NCI-H1417 (cell line): ENCODE results near the gene SAMD14.

Experiments used
- DNase-seq, 3 experiments: peaks; one replicate each; lab custom pipeline; 2025; lab: John Stamatoyannopoulos, UW

The SAMD14 gene

DNA sequence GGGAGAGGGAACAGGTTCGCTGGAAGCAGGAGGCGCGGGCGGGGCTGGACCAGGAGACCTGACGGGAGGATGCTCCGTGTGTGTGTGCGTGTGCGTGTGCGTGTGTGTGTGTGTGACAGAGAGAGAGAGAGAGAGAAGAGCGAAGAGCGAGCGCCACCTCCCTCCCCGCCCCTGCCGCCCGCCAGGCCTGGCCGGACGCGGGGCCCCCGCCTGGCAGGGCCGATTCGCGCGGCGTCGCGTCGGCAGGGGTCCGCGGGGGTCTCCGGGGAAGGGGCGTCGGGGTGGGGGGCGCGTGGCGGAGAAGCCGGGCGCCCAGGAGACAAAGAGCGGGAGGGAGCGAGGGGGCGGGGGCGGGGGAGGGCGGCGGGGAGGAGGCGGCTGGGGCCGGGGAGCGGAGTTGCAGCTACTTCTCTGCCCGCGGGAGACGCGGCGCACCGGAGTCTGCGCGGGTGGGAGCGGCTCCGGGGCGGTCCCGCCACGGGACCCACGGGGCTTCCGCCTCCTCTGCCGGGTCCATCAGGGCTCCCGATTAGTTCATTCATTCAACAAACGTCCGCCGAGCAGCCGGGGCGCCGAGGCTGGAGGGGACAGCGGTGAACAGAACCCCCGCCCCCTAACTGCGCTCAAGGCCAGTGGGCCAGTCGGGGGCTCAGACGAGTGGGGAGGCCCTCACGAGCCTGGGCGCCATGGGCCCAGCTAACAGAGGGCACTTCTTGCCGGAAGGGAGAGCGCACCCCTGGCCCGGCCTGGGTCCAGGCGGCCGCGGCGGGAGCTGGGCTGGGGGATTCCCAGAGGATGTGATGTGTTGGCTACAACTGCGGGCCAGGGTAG, at the start of gene SAMD14:
SAMD14 (minus strand) TSS at position 433 of the 831 bp plus-strand sequence. CDS start 5,201 bp downstream, outside the sequence.
- DNase-seq: peak in 2 of 3 experiments; percentile 68 to 70

DNA sequence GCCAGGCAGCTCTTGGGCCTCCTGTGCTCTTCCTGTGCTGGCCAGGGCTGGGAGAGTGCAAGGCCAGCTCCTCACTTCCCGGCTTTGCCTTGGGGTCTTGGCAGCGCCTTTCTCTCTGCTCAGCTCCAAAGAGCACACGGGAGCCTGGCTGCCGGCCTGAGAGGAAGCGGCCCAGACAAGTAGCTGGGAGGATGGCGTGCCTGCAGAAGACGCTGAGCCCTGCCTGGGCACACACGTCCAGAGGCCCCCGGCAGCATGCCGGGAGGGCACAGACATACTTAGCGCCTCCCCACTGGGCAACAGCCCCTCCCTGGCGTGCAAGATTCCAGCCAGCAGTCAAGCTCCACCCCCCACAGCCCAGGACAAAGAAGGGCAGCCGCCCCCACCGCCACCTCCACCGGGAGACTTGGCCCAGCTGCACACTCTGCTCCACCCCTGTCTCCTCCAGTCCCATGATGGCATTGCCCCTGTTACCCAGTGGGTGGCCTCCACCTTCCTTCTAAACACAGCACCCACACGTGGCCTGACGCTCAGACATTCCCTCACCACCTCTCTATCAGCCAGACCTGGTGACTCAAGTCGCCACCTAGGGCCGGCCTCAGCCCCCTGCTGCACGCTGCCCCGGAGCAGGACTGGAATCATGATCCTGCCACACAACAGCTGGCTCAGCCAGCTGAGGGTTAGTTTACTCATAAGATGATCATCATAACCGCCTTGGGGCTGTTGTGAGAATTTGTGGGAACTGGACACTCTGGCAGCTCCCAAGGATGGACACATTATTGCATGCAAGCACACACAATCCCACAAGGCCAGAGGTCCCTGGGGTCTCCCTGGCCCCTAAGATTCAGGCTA, 48.2 kb upstream of the SAMD14 start:
- peak in 2 of 3 experiments; percentile 64 to 75 for DNase-seq

DNA sequence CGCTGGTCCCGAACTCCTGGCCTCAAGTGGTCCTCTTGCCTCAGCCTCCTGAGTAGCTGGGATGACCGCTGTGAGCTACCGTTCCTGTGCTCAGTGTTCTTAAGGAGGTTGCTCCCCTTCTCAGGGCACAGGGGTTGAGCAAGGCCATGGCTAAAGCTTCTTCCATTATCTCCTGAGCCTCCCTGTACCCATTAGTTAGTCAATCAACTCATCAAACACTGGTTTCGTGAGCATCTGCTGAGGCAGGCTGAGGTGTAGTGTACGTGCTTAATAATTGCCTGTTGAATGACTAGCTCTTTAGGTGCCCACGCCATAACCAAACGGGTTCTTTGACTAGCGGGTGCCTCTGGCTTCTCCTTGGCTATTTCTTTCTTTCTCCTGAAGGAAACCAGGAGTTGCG, 47.5 kb upstream of the SAMD14 start:
- no peak for DNase-seq

DNA sequence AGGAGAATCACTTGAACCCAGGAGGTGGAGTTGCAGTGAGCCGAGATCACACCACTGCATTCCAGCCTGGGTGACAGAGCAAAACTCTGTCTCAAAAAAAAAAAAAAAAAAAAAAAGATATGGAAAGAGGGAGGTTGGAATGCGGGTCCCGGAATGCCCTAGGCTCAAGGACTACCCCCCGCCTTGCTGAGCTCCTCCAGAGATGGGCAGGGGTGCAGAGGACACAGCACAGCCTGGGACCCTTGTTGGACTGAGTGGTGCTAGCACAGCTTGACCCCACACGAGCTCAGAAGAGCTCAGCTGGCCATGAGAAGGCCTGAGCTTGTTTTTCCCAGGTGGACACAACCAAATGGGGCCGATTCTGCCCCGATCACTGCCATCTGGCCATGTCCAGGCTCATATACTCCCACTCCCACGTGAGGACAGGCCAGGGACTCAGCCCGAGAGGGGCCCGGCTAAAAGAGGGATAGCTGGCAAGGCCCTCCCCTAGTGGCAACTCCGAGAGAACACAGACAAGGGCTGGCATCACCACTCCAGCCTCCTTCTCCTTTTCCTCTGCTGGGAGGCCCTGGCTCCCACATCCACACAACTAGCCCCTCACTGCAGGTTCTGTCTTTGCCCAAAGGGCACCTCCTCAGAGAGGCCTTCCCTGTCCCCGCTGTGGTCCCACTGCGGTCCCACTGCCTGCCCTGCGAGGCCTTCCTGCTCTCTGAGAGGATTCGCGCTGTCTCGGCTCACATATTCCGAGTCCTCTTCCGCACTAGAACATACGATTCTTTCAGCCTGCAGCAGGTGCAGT, 46.8 kb upstream of the SAMD14 start:
- no peak for DNase-seq

DNA sequence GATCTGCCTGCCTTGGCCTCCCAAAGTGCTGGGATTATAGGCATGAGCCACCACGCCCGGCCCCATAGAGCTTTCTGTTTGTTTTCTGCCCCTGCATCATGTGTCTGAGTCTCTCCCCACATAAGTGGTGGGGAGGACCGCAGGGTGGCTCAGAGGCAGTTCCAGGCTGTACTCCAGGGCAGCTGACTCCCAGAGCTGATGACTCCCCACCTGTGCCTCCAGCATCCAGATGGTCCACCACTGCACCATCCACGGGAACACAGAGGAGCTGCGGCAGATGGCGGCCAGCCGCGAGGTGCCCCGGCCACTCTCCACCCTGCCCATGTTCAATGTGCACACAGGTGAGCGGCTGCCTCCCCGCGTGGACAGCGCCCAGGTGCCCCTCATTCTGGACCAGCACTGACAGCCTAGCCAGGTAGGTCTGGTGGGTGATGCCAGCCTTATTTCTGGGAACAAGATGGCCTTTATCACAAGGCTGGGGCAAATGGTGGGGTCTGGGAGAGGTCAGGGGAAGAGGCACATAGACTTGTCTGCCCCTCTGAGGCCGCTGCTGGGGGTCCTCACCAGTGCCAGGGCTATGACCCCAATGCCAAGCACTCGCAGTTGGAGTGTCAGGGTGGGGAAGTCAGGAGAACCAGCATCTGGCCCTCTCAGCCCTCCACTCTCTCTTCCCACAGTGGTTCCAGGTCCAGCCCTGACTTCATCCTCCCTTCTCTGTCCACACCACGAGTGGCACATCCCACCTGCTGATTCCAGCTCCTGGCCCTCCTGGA, 45.3 kb upstream of the SAMD14 start:
- no peak for DNase-seq

DNA sequence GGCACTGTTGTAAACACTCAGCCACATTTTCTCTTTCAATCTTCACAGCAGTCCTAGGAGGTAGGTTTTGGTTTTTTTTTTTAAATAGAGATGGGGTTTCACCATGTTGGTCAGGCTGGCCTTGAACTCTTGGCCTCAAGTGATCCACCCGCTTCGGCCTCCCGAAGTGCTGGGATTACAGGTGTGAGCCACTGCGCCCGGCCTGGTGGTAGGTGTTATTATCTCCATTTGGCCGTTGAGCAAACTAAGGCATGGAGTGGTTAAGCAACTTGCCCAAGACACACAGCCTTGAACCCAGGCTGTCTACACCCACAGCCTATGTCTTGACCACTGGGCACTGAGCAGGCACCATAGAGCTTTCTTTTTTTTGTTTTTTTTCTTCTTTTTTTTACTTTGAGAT, 44.5 kb upstream of the SAMD14 start:
- DNase-seq: no peak

DNA sequence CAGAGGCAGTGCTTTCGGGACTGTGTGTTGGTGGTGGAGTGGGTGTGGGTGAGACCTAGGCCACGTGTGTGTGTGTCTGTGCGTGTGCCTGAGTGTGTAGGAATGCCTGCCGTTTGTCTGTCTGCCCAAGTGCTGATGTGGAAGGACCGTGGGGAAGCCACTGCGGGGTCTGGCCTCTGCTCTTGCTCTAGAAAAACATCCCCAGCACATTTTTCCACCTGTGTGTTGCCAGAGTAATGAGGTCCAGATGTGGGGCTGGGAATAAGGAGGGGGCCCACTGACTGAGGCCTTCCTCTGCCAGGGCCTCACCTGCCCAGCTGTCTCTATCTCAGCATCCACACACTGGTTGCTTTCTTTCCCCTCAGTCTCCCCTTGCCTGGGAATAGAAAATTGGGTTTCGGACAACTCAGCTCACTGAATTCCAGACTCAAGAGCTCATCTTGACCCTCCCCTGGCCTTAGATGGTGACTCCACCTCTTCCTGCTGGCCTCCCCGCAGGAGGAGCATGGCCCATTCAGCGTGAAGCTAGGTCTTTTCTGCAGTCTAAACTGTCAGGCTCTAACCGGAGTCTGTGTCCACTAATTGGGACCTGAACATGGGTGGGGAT, 43.5 kb upstream of the SAMD14 start:
- DNase-seq: no peak

DNA sequence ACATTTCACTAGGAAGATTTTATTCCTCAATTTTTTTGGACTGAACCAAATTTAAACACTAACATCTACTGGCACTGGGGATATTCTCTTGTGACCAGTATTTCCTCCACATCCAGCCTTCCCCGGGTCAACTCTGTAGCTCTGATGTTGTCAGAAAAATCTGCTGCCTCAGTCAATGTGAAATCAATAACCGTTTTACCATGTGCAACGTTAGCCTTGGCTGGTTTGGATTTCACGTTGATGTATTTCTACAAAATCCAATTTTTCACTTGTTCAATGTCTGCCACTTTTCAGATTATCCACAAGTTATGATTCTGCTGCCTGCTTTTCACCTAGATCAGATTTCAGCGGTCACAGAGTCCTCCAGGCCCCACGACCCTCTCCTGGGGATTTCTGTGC, 43.0 kb upstream of the SAMD14 start:
- DNase-seq: no peak

DNA sequence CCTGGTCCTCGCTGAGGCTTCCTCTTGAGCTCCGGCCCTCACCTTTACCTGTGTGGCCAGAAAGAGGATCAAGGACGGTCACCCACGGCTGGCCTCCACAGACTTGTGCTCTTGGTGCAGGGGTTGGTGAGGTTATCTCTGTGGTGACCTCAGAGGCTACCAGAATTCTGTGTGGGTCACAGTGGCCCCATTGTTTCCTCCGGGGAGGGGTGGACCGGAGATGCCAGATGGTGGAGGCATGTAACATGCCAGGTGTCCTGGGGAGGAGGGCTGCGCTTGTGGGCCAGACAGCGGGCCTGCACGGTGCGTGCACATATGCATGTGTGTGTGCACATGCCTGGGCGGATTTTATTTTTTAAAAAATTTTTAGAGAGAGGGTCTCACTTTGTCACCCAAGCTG, 42.2 kb upstream of the SAMD14 start:
- no peak for DNase-seq

DNA sequence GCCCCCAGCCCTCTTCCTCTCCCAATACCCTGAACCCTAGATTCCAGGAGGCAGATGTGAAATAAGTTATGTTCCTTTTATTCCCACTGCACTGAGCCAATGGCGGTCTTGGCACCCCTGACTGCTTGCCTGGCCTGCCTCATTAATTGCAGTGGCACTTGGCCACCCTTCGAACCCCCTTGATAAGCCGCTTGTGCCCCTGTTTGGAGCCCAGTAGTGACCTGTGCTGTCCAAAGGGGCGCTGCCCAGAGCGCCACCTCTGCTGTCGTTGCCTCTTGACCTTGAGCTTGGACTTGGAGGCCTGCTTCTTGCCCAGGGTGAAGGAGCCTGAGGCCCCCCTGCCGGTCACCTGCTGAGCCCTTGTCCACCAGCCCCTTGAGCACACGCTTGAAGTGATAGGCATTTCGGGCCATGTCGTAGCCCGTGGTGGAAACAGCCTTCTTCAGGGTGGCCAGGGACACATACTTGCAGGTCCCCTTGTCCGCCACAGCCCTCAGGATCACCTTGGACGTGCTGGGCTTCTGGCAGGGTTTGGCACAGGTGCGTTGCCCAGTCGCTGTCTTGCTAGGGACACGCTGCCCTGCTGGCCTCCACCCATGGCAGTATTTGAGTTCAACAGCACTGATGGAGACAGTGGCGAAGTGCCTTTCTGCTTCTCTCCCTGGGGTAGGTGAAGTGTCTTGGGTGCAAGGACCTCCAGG, 41.6 kb upstream of the SAMD14 start:
- no peak for DNase-seq

DNA sequence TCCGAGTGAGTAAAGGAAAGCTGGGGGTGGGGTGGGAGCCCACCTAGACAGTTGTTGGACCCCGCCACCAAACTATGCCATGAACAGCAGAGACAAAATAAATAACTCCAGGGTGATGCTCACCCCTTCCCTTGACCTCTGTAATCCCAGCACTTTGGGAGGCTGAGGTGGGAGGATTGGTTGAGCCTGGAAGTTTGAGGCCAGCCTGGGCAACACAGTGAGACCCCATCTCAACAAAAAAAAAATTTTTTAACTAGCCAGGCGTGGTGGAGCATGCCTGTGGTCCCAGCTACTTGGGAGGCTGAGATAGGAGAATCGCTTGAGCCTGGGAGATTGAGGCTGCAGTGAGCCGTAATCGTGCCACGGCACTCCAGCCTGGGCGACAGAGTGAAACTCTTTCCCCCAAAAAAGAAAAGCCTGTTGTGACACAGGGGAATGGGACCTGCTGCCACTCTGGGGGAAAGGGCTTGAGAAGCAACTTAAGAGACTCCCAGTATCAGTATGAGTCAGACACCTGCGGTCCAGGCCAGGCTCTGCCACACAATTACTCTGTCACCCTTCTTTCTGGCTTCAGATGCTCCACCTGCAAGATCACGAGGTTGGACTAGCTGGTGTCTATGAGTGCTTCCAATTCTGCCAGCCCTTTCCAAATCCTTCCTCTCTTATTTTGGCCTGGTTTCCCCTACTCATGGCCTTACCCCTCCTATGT, 40.9 kb upstream of the SAMD14 start:
- DNase-seq: no peak

DNA sequence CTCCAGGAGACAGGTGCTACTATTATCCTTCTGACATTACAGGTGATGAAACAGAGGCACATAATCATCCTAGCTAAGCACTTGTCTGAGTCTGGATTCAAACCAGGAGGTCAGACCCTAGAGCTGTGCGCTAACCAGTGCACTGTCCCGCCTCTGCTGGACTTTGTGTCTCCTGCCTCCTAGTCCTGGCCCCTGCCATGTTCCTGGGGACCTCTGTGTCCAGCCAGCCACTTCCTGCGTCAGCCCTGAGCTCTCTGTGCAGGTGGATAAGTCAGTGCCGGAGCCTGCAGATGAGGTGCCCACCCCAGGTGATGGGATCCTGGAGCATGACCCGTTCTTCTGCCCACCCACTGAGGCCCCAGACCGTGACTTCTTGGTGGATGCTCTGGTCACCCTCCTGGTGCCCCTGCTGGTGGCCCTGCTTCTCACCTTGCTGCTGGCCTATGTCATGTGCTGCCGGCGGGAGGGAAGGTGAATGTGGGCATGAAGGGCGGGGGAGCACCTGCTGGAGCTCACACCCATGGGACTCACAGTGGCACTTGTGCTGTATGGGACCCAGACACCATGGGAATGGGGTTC, 40.0 kb upstream of the SAMD14 start:
- no peak for DNase-seq

DNA sequence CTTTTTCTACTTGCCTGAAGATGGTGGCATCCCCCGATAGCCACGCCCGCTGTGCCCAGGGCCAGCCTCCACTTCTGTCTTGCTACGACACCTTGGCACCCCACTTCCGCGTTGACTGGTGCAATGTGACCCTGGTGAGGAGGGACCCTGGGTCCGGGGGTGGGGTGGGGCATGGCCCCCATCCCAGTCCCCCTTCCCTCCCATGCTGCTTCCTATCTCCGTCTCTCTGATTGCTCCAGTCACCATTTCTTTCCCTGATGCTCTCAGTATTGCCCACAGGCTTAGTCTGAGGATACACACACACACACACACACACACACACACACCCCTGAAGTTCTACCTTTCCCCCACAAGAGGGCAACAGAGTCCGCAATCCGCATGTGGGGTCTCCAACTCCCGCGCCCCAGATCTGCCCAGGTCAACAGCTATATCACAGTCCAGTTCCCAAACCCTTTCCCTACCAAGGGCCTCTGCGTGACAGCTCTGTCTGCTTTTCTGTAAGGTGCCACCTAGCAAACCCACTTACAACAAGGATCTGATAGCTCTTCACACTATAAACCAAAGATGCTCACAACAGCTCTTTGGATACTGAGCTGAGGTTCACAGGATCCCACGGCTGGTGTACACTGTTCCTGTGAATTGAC, 39.3 kb upstream of the SAMD14 start:
- peak; percentile 49 to 78 (median 62) for DNase-seq

DNA sequence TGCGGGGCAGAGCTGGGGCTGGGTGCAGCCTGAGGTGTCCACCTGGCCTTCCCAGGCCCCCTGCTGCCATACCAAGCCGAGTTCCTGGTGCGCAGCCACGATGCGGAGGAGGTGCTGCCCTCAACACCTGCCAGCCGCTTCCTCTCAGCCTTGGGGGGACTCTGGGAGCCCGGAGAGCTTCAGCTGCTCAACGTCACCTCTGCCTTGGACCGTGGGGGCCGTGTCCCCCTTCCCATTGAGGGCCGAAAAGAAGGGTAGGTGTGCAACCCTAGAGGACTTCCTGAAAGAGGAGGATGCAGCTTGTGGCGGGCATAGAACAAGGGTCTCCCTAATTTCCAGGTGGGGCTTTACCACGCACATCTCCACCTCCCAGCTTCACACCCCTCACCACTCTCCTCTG, 38.4 kb upstream of the SAMD14 start:
- DNase-seq: peak in 2 of 3 experiments; percentile 9 to 21

DNA sequence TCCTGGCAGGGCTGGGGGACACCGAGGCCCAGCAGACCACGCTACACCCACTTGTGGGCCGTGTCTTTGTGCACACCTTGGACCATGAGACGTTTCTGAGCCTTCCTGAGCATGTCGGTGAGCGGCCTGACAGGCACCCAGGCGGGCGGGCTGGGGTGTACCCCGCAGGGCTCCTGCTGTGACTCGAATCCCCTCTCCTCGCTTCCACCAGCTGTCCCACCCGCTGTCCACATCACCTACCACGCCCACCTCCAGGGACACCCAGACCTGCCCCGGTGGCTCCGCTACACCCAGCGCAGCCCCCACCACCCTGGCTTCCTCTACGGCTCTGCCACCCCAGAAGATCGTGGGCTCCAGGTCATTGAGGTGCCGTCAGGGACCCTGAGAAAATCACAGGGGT, 37.4 kb upstream of the SAMD14 start:
- no peak for DNase-seq

DNA sequence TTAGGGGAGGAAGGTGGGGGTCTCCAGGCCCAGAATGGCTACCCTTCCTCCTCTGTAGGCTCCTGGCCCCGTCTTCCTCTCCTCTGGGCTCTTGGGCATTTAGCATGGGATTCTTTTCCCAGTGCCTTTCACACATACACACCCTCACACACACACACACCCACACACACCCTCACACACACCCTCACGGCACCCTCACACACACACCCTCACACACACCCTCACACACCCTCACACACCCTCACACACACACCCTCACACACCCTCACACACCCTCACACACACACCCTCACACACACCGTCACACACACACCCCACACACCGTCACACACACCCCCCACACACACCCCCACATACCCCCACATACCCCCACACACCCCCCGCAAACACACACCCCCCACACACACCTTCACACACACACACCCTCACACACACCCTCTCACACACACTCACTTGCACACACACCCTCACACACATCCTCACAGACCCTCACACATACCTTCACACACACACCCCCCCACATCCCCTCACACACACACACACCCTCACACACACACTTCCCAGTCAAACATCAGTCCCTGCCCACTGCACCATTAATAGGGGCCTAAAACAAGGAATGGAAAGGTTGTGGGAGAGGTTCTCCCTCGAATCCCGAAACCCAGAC, 36.7 kb upstream of the SAMD14 start:
- DNase-seq: no peak

DNA sequence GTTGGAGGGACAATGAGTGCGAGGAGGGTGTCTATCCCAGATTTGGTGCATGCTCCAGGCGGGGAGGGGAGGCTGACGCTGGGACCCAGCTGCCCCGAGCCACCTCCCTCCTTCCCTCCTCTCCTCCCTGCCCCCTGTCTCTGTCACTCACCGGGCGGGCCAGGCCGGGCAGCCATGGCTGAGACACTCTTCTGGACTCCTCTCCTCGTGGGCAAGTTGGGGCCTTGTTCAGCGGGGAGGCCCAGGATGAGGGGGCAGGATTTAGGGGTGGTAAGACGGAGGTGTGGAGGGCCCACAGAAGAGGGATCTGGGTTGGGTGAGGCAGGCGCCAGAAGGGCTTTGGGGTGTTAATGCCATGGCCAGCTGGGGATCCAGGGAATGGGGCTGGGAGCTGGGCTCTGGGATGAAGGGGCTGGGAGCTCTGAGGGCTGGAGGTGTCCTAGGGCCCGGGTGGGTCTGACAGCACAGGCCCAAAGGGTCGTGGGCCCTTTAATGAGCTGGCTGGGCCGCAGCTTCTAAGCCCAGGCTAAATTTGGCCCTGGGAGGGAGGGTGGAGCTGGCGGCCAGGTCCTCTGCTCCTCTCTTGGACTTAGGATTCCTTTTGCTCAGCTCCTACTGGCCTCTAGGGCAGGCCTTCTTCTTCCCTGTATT, 36.0 kb upstream of the SAMD14 start, which contains the start of gene SGCA:
SGCA (plus strand) TSS at position 139 of the 651 bp plus-strand sequence; CDS start at position 175, 36 bp downstream.
- no peak for DNase-seq

DNA sequence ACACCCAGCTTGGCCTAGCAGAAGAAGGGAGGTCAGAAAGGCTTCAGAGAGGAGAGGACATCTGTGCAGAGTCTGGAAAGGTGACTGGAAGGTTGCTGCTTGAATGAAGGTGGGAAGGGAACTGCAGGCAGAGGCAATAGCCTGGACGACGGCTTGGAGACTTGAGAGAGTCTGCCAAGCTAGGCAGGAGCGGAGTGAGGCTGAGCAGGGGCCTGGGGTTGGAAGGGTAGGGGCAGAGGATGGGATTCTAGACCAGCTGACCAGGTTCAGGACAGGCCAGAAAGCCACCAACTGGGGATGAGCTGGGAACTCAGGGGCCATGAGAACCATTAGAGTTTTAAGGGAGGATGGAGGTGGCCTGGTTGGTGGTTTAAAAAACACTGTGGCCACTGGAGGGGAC, 35.5 kb upstream of the SAMD14 start:
- no peak for DNase-seq
